GM12801 (cell line): Measurements from ENCODE around the gene LETM1.

Experiments
- CTCF ChIP-seq: IDR thresholded peaks from one replicate; pipeline ENCODE4 v1.5.1; 2011; ENCODE audit warnings: control low read depth; ENCODE audit not compliant: insufficient read length; ENCODE audit errors: extremely low read depth

The LETM1 gene

GRCh38 chr4:1802720-1803522 lies 53.0 kb downstream of the LETM1 start:
- TF ChIP-seq CTCF = no peak

GRCh38 chr4:1802151-1802715 lies 53.7 kb downstream of the LETM1 start:
- TF ChIP-seq CTCF = no peak

- no peak for TF ChIP-seq CTCF
Measured at GRCh38 chr4:1801286-1801958, 54.5 kb downstream of the LETM1 start.

GRCh38 chr4:1800805-1801204 lies 55.2 kb downstream of the LETM1 start:
- no peak for TF ChIP-seq CTCF

- no peak for TF ChIP-seq CTCF
Measured at GRCh38 chr4:1799387-1800375, 56.3 kb downstream of the LETM1 start.

GRCh38 chr4:1798580-1799386 lies 57.2 kb downstream of the LETM1 start:
- no peak for TF ChIP-seq CTCF
